ENCODE data around the gene TMC8. TPM values are rescaled to one million over a fixed set of nuclear protein-coding genes. Genes with fewer than 3 reads are reported as not detected.
"Not testable (repeated sequence)": the region's sequence is repeated elsewhere in the genome, so short reads cannot be mapped to it uniquely, and the experiment has no call there.

Gene TMC8
- total RNA-seq, 1 donor from 2014 or later, result 0.34 TPM

DNA sequence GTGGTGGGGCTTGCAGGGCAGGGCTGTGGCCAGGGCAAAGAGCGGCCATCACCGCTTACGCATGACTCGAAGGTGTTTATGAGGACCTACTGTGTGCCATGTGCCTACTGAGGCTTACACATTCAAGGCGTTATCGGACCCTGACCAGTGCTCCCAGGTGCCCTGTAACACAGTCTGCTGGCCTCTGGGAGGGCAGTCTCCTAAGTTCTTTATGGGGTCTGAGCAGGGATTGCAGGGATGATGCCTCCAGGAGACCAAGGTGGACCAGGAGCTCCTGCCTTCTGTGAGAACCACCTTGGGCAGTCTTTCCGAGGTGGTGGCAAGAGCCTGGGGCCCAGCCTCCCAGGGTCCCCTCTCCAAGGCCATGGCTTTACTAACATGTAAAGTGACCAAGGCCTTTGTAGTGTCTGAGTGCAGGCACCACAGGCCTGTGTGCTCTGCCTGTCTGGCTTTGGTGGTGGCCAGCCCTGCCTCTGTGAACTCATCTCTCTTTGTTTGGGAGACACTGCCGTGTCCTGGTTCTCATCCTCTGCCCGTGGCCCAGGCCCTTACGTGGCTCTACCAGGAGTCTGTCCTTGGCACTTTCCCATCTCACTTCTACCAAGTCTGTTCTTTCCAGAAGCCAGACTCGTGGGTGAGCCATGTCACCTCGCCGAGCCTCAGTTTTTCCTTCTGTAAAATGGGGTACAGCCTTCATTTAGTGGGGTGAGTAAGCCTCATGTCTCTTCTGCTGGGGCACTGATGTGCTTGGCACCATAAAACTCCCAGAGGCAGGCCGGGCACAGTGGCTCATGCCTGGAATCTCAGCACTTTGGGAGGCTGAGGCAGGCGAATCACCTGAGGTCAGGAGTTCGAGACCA lies 34.4 kb downstream of the TMC8 start:
- no peak for DNase-seq

DNA sequence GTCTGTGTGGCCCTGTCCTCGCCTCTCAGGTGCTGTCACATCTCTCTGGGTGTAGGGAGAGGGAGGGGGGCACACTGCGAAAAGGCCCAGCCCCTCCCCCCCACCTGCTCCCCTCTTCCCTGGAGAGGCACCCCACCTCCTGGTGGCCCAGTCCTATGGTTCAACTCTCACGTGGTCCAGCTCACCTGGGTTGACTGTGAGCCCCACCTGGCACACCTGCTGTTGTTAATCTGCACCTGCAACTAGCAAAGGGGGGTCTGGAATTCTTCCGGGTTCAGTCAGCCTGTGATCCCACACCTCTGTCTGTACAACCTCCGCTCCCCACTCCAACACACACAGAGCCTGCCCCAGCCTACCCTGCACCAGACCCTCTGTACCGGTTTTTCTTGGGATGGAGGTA lies 35.8 kb downstream of the TMC8 start:
- no peak for DNase-seq

- peak; percentile 68 for DNase-seq
Measured at GRCh38 chr17:78168242-78168902, 37.8 kb downstream of the TMC8 start, which contains the start of gene SYNGR2. SYNGR2 (plus strand) TSS chr17:78168581; CDS start chr17:78168617, 36 bp downstream.

DNA sequence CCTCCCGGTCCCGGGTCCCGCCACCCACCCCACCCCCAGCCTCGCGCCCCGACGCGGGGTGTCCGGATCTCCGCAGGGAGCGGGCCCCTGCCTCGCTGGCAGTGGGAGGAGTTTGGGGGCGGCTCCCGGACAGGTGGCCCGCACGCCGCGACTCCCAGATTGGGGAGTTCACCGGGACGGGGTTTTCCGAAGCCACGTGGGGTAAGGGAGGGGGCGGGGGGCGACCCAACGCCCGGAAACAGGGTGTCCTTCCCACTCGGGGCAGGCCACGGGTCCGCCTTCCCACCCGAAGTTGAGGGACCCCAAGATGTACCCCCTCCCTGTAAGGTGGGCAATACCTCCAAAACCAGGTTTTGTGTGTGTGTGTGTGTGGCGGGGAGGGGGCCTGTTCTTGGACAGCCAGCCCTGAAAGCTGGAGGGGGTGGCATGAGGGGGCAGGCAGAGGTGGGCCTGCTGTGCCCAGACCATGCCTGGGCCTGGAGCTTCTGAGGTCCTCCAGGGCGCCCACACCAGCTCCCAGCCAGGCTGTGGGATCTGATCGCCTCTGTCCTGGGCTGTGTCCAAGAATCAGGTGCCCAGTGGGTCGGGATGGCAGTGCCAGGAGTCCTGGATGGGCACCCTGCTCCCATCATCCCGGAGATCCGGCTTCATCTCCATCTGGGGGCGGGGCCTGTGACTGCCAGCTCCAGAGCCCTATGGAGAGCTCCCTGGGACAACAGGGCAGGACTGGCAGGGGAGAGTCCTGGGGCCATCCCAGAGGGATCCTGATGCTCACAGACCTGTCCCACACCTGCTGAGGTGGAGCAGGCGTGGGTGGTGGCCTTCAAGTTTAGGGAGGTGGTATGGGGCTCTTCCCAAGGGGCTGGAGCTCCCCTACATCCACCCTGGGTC lies 38.6 kb downstream of the TMC8 start:
- peak; percentile 60 for DNase-seq

DNA sequence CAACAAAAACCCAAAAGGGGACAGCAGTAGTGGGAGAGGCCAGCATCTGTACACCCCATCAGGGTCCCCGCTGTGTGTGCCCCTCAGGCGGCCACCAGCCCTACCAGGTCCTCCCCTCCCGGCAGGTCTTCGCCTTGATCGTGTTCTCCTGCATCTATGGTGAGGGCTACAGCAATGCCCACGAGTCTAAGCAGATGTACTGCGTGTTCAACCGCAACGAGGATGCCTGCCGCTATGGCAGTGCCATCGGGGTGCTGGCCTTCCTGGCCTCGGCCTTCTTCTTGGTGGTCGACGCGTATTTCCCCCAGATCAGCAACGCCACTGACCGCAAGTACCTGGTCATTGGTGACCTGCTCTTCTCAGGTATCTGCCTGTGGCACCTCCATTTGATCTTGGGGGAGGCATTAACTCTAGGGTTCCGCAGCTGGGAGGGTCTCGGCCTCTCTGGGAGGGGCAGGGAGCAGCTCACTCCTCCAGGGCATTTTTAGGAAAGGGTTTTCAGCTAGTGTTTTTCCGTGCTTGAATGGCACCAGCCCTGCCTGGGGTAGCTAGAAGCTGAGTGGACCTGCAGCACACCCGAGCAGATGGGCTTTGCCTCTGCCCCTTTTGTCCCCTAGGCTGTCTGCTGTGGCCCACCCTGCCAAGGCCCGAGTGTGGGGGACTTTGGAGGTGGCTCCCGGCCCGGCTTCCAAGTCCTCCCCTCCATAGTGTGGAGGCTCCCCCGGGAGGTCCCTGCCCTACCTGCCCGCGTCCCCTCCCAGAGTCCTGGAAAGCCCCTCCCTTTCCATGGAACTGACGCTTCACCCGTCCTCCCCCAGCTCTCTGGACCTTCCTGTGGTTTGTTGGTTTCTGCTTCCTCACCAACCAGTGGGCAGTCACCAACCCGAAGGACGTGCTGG lies 40.4 kb downstream of the TMC8 start:
- DNase-seq, result no peak

- not testable (repeated sequence) for DNase-seq
Measured at GRCh38 chr17:78171591-78172248, 41.1 kb downstream of the TMC8 start.

- DNase-seq, result no peak
Measured at GRCh38 chr17:78172249-78173051, 41.9 kb downstream of the TMC8 start.

- DNase-seq, result no peak
Measured at GRCh38 chr17:78173097-78173715, 42.6 kb downstream of the TMC8 start.

DNA sequence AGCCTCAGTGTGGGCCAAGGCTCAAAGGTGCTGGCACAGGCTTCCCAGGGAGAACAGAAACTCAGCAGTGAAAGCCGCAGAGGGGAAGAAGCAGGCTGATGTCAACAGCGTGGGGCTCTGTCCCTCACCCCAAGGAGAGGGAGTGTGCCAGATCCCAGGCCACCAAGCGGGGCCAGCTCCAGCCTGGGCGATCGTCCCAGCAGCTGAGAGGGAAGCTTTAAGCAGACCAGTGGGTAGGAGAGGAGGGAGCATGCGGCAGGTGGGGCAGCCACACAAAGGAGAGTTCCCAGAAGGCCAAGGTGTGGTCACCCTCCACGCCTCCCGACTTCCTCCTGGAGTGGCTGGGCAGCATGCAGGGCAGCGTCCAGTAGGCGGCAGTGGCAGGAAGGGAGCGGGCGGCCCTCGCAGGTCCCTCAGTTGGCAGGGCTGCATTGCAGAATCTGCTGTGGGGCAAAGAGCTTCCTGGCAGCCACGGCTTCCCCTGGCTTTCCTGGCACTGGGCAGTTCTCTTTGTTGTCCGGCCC lies 43.8 kb downstream of the TMC8 start:
- DNase-seq, result peak; percentile 77

DNA sequence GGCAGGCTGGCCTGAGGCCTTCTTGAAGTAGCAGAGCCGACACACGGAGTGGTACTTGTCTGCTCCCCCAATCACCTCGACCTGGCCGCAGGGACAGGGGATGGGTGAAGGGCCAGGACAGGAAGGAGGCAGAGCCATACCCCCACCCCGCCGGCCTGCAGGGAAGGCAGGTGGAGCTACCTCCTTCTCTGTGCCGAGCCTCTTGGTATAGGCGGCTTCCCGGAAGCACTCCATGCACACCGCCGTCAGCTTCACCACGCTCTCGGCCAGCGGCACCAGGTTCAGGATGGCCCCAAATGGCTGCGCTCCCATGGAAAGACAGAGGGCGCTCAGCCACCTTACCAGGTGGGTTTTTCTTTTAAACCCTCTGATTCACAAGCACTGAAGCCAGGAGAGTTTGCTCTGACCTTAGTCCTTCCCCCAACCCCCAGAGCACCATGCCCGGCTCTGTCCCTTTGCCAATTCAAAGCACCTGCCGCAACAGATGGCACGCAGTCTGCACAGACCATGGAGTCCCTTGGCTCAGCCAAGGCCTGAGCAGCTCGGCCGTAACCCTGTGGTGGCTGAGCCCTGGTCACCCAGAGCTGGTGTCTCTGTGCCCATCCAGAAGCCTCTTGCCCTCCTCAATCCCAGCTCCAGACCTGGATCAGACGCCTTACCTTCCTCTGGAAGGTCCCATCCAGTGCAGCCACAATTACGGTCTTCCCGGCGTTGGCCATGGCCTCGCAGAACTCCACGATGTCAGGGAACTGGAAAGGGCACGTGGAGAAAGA lies 44.5 kb downstream of the TMC8 start:
- no peak for DNase-seq

GRCh38 chr17:78175643-78175981 lies 45.0 kb downstream of the TMC8 start:
- DNase-seq, result no peak

DNA sequence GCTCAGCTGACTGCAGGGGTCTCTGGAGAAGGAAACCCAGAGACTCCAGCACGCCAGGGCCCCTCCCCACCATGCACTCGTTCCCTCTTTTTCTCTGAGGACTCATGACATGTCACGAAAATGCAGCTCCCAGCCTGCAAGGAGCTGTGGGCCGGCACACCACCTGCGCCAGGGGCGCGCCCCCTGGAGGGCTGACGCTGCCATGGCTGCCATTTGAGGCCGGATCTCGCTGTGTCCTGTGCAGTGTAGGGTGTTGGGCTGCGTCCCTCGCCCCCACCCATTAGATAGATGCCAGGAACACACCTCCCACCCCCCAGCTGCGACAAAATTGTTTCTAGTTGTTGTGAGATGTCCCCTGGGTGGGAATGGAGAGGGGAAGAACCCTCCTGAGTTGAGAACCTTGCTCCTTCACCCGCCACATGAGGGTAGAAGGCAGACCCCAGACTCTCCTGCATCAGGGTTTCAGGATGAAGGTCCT lies 46.0 kb downstream of the TMC8 start:
- DNase-seq, result peak; percentile 80

DNA sequence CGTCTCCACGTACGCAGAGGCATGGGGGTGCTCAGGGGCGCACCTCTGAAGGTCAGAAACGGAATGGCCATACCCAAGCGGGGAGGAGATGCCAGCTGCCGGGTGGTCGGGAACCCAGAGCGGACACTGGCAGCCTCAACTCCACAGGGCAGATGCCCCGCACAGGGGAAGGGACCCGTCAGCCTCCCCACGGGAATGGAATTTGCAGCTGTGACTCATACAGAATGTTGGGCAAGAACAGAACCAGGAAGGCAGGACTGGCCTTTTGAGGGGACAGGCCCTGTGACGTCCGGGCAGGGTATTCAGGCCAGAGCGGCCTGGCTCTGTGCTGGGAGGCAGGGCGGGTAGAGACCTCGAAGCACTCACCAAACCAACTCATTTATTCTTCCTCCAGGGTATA lies 48.8 kb downstream of the TMC8 start:
- no peak for DNase-seq

GRCh38 chr17:78180083-78180482 lies 49.5 kb downstream of the TMC8 start:
- no peak for DNase-seq

DNA sequence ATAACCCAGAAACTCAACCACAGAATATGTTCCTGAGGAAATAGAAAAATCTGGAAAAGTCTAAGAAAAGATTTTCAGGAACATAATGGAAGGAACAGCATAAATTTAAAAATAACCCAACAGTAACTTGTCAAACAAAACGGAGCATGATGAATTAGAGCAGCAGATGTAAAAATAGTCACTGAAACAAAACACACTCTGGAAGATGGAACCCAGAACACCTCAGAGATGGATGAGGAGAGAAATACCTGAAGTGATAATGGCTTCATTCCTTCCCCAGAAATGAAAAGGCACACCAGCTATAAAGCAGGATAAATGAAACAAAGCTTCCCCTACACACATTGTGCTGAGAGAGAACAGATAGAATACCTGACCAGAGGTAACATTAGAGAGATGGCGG lies 49.9 kb downstream of the TMC8 start:
- DNase-seq, result no peak

- no peak for DNase-seq
Measured at GRCh38 chr17:78182504-78182903, 51.9 kb downstream of the TMC8 start.

DNA sequence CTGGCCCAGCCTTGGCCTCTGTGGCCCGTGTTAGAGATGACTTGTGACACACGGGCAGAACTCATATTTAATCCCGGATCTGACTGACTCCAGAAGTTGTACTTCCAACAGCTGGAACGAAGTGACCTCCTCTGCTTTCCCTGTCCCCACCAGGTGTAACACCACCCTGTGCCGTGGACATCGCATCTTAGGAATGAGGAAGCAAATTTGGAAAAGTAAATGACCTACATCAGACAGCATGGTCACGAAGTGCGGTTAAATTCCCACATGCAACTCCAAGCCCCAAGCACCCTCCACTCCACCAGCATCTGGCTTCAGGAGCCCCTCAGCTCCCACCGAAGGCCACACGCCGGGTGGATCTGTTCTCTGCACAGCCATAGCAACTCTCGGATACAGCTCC lies 53.3 kb downstream of the TMC8 start:
- DNase-seq, result no peak

DNA sequence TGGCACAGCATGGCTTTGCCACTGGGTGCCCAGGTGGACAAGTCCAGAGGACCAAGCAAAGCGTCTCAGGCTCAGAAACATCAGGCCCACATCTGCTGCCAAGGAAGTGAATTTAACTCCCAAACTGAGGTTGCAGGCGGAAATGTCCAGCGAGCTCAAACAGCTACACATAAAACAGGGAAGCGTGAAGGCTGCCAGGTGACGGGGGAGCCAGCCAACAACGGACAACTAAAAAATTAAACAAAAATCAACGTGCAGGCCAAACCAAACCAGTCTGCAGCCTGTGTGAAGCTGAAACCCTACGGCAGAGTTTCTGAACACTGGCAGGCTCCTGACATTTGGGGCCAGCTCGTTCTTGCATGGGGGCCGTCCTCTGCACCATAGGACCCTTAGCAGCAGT lies 53.8 kb downstream of the TMC8 start:
- DNase-seq, result no peak

DNA sequence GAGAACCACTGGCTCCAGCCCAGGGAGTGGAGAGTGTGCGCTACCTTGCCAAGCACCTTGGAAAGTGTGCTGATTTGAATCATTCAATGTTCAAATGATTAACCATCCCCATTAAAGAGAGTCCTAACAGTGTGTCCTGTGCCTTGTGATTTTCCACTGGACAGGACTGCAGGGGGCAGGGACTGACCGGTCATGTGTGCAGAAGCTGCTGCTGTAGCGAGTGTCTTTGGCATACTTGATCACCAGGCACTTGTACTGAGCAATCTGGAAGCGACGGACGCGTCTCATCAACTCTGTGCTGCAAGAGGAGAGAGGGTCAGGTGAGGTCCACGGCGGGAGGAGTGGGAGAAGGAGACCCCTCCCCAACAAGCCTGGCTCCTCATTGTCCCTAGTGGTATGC lies 54.3 kb downstream of the TMC8 start:
- no peak for DNase-seq
